MM.1S (cell line): ENCODE data around the gene CPT1C.

Experiments
- EZH2 ChIP-seq: fragments of 300-600 bp; sonication (generic); optimal IDR thresholded peaks from 2 replicates; pipeline ENCODE3; 2017; ENCODE audit warnings: low read depth, mild to moderate bottlenecking, antibody characterized with exemption, low read length, mixed read lengths
- EZH2phosphoT487 ChIP-seq: fragments of 300-600 bp; sonication (generic); IDR thresholded peaks from 2 replicates; pipeline ENCODE4 v1.6.1; 2018; ENCODE audit warnings: antibody characterized with exemption, low read length
- TF ChIP-seq, protein P1 (sequence below): fragments of 300-600 bp; sonication (generic); IDR thresholded peaks from 2 replicates; pipeline ENCODE4 v1.5.1; 2016; ENCODE audit warnings: antibody characterized with exemption, low read length, mixed read lengths

DNA sequence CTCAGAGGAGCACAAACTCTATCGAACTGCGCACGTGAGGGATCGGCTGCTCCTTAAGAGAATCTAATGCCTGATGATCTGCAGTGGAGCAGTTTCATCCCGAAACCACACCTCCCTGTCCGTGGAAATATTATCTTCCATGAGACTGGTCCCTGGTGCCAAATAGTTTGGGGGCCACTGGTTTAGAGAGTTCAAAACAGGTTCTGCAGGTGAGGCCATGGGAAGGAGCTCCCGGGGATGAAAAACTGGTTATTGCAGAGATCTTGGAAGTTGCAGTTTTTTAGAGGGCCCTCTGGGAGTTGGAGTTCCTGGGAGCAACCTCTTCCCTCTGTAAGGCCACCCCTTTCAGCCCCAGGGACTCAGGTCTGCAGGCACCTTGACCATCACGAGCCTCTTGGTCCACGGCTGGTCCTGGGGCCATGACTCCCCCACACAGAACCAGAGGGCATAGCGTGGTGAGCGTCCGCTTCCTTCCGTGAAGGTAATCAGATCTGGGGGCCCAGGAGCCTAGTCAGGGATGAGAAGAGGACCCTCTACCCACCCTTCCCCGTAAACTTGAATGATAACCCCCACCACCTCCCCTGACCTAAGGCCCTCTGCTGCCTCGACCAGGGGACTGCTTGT, 30.5 kb upstream of the CPT1C start:
- no peak for TF ChIP-seq EZH2
- TF ChIP-seq, protein P1, sequence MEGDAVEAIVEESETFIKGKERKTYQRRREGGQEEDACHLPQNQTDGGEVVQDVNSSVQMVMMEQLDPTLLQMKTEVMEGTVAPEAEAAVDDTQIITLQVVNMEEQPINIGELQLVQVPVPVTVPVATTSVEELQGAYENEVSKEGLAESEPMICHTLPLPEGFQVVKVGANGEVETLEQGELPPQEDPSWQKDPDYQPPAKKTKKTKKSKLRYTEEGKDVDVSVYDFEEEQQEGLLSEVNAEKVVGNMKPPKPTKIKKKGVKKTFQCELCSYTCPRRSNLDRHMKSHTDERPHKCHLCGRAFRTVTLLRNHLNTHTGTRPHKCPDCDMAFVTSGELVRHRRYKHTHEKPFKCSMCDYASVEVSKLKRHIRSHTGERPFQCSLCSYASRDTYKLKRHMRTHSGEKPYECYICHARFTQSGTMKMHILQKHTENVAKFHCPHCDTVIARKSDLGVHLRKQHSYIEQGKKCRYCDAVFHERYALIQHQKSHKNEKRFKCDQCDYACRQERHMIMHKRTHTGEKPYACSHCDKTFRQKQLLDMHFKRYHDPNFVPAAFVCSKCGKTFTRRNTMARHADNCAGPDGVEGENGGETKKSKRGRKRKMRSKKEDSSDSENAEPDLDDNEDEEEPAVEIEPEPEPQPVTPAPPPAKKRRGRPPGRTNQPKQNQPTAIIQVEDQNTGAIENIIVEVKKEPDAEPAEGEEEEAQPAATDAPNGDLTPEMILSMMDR: no peak
- TF ChIP-seq EZH2phosphoT487: no peak
